SH-SY5Y (cell line): Measurements from ENCODE around the gene FAT1.

ENCODE experiments used
- GATA2 ChIP-seq: IDR thresholded peaks from 2 replicates; pipeline ENCODE4 v1.6.1; 2011; ENCODE audit warnings: mild to moderate bottlenecking, low read depth, low read length
- GATA3 ChIP-seq: IDR thresholded peaks from 2 replicates; pipeline ENCODE4 v1.6.1; 2011; ENCODE audit warnings: low read depth, mild to moderate bottlenecking, low read length, moderate library complexity

The FAT1 gene

DNA sequence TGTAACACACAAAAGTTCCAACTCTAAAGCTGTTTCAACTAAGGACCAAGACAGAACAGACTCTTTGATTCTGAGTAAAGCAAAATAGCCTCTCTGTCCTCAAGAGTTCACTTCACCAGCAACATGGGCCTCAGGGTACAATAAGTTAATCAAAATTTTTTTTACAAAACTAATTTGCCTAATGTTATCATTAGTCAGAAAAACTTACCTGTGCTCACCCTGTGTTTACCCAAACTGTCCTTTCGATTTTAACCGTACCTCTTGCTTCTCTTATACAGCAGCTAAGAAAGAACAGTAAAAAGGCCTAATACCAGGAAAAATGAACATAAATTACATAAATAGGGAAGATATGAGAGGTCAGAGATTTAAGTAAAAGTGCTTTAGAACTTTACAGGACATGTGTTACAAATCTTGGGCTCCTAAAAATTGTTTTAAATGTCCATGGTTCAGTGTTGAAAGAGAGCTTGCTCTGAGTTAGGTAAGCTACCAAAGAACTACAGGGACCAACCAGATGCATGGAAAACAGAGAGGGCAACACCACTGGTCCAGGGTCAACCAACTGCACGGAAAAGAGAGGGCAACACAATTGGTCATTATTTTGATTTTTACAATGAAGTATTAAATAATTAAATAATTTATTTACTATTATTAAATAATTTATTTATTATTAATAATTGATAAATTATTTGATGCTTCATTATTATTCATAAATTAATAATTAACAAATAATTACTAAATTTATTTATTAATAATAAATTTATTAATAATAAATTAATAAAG lies 73.1 kb downstream of the FAT1 start:
- TF ChIP-seq GATA3 (no peak), GATA2 (no peak)

DNA sequence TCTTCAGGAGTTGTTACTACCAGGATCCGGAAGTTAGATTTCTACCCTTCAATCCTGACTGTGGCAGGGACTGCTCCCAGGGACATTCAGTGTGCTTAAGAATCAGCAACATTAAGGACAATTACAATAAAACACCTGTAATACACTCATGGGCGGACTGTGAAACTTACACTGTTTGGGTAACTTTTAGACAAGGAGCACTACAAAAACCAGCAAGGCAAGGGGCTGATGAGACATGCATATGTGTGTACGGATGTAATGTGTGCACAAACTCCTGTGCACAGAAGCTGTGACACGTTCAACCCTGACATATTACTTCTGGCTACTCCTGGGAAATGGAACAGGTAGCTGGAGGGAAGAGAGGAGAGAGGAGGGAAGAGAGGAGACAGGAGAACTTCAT lies 75.8 kb downstream of the FAT1 start:
- TF ChIP-seq GATA3 (no peak), GATA2 (no peak)

GRCh38 chr4:186644737-186645261 lies 78.9 kb downstream of the FAT1 start:
- TF ChIP-seq GATA2 = no peak
- no peak for TF ChIP-seq GATA3

DNA sequence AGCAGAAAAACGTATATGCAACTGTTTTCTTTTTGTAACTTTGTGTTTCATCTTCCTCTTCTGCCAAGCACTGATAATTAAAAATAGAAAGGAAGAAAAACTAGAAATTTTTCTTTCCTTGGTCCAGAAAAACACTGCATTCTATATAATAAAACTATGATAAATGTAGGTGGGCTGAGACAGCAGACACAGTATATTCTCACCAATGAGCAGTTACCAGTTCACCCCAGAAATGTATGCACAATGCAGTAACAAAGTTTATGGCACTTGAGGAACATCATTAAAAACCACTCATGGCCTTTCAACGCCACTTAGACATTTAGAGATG lies 79.4 kb downstream of the FAT1 start:
- no peak for TF ChIP-seq GATA3
- no peak for TF ChIP-seq GATA2

- TF ChIP-seq GATA2 (no peak), GATA3 (no peak)
Measured at GRCh38 chr4:186643501-186644310, 80.0 kb downstream of the FAT1 start.

DNA sequence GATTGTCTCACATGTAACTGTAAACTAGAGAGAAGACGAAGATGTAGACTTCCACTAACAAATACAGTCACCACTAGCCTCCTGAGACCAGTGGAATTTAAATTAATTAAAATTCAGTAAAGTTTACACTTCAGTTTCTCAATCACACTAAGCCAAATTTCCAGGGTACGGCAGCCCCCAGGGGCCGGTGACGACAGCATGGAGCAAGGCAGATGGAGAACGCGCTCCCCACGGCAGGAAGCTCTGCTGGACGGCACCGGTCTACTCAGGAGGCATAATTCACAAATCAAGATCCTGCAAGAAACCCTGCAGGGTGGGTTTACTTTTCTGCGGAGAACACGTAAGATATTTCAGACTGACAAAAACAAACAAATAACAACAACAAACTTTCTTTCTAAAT lies 80.7 kb downstream of the FAT1 start:
- TF ChIP-seq GATA3 = no peak
- no peak for TF ChIP-seq GATA2

GRCh38 chr4:186642530-186642929 lies 81.1 kb downstream of the FAT1 start:
- TF ChIP-seq GATA2 (no peak), GATA3 (no peak)

DNA sequence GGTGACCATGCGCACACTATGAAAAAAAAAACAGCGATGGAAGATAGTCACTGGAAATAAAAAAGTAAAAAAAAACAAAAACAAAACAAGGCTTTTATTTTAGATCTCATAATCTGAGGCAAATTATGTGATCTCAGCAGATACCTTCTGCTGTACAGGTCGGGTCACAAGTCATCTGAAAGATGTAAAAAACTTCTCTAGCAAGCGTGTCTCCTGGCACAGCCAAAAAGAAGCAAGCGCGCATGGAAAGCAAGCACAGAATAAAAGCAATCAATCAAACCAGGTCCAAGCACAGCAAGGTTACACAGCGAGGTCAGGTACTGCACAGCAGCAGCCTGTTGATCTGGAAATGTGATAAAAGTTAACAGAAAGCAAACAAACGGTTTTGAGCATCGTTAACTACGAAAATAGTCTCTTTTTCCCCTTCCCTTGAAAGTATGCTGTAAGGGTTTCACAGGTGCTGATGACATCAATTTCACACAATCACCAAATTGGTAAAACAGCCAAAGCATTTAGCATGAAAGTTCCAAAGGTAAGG lies 89.0 kb downstream of the FAT1 start:
- TF ChIP-seq GATA3 (no peak), GATA2 (no peak)

- TF ChIP-seq GATA3 = no peak
- TF ChIP-seq GATA2 = no peak
Measured at GRCh38 chr4:186633844-186634243, 89.8 kb downstream of the FAT1 start.

DNA sequence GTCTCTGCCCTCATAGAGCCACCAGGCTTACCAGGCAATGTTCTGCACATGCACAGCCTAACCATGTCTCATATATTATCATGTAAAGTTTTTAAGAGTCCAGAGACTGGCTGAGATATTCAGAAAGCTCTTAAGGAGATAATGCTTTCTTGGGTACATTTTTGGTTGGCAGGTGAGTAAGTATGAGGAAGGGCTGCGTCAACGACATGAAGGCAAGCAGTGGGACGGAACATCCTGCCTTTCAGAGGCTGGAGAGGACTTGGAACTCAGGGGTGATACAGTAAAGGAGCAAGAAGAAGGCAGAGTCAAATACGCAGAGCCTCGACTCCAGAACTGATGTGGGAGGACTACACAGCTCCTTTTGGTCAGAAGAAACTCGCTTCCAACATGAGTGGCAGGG lies 93.5 kb downstream of the FAT1 start:
- TF ChIP-seq GATA2 (no peak), GATA3 (no peak)

GRCh38 chr4:186628058-186628711 lies 95.5 kb downstream of the FAT1 start:
- TF ChIP-seq GATA2 = no peak

DNA sequence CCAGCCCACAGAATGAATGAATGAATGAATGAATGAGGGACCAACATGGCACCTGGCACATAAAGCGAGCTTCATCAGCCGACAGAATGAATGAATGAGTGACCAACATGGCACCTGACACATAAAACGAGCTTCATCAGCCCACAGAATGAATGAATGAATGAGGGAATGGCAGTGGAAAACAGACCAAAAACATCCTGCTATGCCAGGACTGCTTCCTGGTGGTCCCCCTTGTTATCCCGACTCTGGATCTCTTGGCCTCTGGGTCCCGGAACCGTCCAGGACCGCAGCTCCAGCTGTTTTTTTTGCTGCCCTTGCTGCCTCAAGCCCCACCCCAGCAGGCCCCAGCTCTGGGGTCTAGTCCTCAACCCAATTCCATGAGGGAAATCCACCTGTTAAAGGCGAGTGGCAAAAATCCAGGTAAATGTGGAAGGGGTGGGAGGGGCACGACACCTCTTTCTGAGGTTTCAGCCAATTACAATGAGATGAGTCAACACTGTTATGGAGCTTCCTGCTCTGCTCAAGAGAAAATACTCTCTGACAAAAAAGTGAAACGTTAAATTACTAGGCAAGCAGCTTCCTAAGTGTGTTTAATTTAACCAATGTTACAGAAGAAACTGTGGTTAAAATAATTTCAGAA lies 96.3 kb downstream of the FAT1 start:
- TF ChIP-seq GATA3 (no peak), GATA2 (no peak)

- TF ChIP-seq GATA2 = no peak
- no peak for TF ChIP-seq GATA3
Measured at GRCh38 chr4:186624951-186625350, 98.7 kb downstream of the FAT1 start.

DNA sequence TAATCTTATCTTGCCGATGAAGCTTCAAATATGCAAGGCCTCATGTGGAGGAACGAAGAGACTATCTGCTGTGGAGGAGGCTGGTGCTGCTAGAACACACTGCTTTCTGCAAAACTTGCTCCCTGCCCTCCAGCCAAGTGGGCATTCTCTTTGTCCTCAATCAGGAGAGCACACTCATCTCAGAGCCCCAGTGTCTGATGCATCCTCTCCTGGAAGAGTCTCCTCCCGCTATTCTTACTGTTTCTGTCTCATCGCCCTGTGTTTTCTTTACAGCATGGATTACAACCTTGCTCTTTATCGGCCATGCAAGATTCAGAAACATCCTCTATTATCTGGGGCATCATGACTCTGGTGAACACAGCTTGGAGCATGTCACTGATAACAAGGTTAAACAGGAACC lies 100.1 kb downstream of the FAT1 start:
- TF ChIP-seq GATA2 = no peak
- TF ChIP-seq GATA3 = no peak
